Testis (tissue), 3 donors: ENCODE data around the gene HSPG2. TPM values are rescaled to one million over a fixed set of nuclear protein-coding genes. Genes with fewer than 3 reads are reported as not detected.

Source experiments
- DNase-seq: peaks from one replicate; pipeline ENCODE4 v3.0.0-alpha.2; 2019
- H3K27ac ChIP-seq, 2 donors: fragments of 200-600 bp; sonication (generic); one replicate each; pipeline ENCODE4 v1.5.1; 2019
- H3K27me3 ChIP-seq: fragments of 200-600 bp; sonication (generic); one replicate; pipeline ENCODE4 v1.5.1; 2019
- H3K36me3 ChIP-seq: fragments of 200-600 bp; sonication (generic); one replicate; pipeline ENCODE4 v1.5.1; 2017; ENCODE audit warnings: low read depth; ENCODE audit errors: missing control alignments
- H3K4me1 ChIP-seq: fragments of 200-600 bp; sonication (generic); one replicate; pipeline ENCODE4 v1.5.1; 2019
- H3K4me3 ChIP-seq, 2 donors: fragments of 200-600 bp; sonication (generic); one replicate each; pipeline ENCODE4 v1.5.1; 2017 to 2019
- H3K9me3 ChIP-seq: fragments of 200-600 bp; sonication (generic); one replicate; pipeline ENCODE4 v1.5.1; 2017
- CTCF ChIP-seq, 3 experiments: fragments of 450-650 bp in 2 of 3; fragments of 200-600 bp in 1 of 3; sonication (generic) in 1 of 3; IDR thresholded peaks; one replicate each; pipeline ENCODE4 v1.5.1; 2016 to 2019; ENCODE audit warnings: antibody characterized with exemption in 3 of 3, mild to moderate bottlenecking in 2 of 3, moderate library complexity in 1 of 3
- POLR2A ChIP-seq: fragments of 450-650 bp; IDR thresholded peaks from one replicate; pipeline ENCODE4 v1.6.1; 2017; ENCODE audit warnings: antibody characterized with exemption, mild to moderate bottlenecking, moderate library complexity
- WGBS, 2 donors: methylation state at CpG; one replicate each; pipeline ENCODE4 v1.1.5; 2018; 5-methylcytosine and 5-hydroxymethylcytosine counted together
- intact Hi-C: fragments of 100-400 bp; cut with DNase I; formaldehyde crosslinking; loops from one replicate; pipeline ENCODE4 v1.15.1; 2023; ENCODE audit warnings: low total_unique reads
- polyA plus RNA-seq: library from polyadenylated mRNA; stranded (reverse); fragments of 350-450 nt; fragmentation: Illumina TruSeq; extraction: RNeasy Lipid Tissue Mini Kit (QIAGEN cat#74804); gene quantifications from one replicate; pipeline ENCODE4 v1.2.3, GENCODE V29; 2014; ENCODE audit warnings: low read depth, low replicate concordance; ENCODE audit not compliant: insufficient read depth
- total RNA-seq, 2 donors: library from RNA; depleted of rRNA; stranded (reverse); fragments of >200 nt; gene quantifications; one replicate each; pipeline ENCODE4 v1.2.3, GENCODE V29; 2016

Gene HSPG2
- total and polyA plus RNA-seq, 3 donors from 2014 or later: 51.8 to 72.1 (median 54.2) TPM

GRCh38 chr1:21857142-21857839, 79.8 kb downstream of the HSPG2 start:
- Histone ChIP-seq H3K27me3 (no peaks in the 10 kb centered on the region), H3K36me3 (no peaks in the 10 kb centered on the region), H3K4me1 (no peaks in the 10 kb centered on the region), H3K4me3 (no peak overlapping the region), H3K27ac (no peak overlapping the region), H3K9me3 (no peaks in the 10 kb centered on the region)
- no peak for DNase-seq
- intact Hi-C loops: no loop called here
- WGBS, 2 donors: 89 to 92% methylated on average over 11 to 14 of the region's 14 CpGs
- TF ChIP-seq POLR2A: no peak
- TF ChIP-seq CTCF (IDR thresholded peaks at IDR 0.05): no peak

- Histone ChIP-seq H3K27me3 (no peaks in the 10 kb centered on the region), H3K4me1 (no peaks in the 10 kb centered on the region), H3K27ac (no peak overlapping the region), H3K36me3 (no peaks in the 10 kb centered on the region), H3K9me3 (no peaks in the 10 kb centered on the region), H3K4me3 (no peak overlapping the region)
- no peak for DNase-seq
- TF ChIP-seq POLR2A (no peak), CTCF (IDR thresholded peaks at IDR 0.05) (no peak)
- WGBS, 2 donors: 73 to 87% methylated on average over 3 to 35 of the region's 35 CpGs
- intact Hi-C loops: no loop called here
Observed at GRCh38 chr1:21855257-21856096, 81.6 kb downstream of the HSPG2 start.

- no peak for TF ChIP-seq CTCF (IDR thresholded peaks at IDR 0.05)
- TF ChIP-seq POLR2A: no peak
- Histone ChIP-seq H3K27me3 (no peaks in the 10 kb centered on the region), H3K4me1 (no peaks in the 10 kb centered on the region), H3K9me3 (no peaks in the 10 kb centered on the region), H3K4me3 (no peak overlapping the region), H3K27ac (no peak overlapping the region), H3K36me3 (no peaks in the 10 kb centered on the region)
- intact Hi-C loops: no loop called here
- no peak for DNase-seq
- WGBS, 2 donors: 95% methylated on average over 13 of the region's 13 CpGs
Observed at GRCh38 chr1:21854751-21855131, 82.4 kb downstream of the HSPG2 start.

- no peak overlapping the region for H3K27ac ChIP-seq
- WGBS, 2 donors: 84 to 88% methylated on average over 12 to 19 of the region's 21 CpGs
Observed at GRCh38 chr1:21854090-21854750, 82.9 kb downstream of the HSPG2 start.

More at GRCh38 chr1:21854090-21854750, 82.9 kb downstream of the HSPG2 start:
- no peaks in the 10 kb centered on the region for H3K9me3 ChIP-seq
- no peak overlapping the region for H3K4me3 ChIP-seq
- no peaks in the 10 kb centered on the region for H3K27me3 ChIP-seq
- no peak for DNase-seq
- no peak for TF ChIP-seq POLR2A
- TF ChIP-seq CTCF (IDR thresholded peaks at IDR 0.05): no peak
- H3K36me3 ChIP-seq: no peaks in the 10 kb centered on the region
- intact Hi-C loops: no loop called here
- H3K4me1 ChIP-seq: no peaks in the 10 kb centered on the region
